Measurements from ENCODE around the gene MSI2. TPM values are rescaled to one million over a fixed set of nuclear protein-coding genes. Genes with fewer than 3 reads are reported as not detected.

The MSI2 gene
- total and polyA plus RNA-seq, 2 donors (not counting 3 experiments of a cell fraction or from before 2014, with no cell fraction given): 20.9 to 59.3 TPM

DNA sequence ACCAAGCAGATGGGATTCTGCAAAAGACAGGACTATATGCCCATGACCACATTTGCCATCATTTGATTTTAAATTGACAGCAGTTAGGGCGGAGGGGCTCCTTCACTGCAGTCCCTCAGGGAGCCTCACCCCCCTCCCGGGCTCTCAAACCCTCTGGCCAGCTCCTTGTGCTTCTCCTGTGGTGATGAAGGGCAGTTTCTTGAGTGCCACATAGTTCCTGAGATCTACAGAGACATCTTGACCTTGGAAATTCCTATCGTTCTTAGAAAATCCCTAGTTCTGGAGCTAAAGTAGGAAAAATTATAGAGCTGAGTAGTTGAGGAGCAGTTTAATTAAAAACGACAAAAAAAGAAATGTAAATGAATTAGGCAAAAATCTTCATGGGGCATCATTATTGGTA is 257.2 kb downstream of the MSI2 start:
- dilution Hi-C loops (cut with MboI; ENCODE audit: extremely low pct_ligation_motif_present, low sequenced_read_pairs): no loop called here
- no peaks in the 10 kb centered on the region for H3K4me1 ChIP-seq (ENCODE audit: control insufficient read depth, extremely low read depth, insufficient read depth, low read length)
- H4K20me1 ChIP-seq (replicated peaks; ENCODE audit: control insufficient read depth, extremely low read depth, insufficient read depth, low read length): no peaks in the 10 kb centered on the region
- no peak overlapping the region for H3K4me2 ChIP-seq (ENCODE audit: insufficient read depth, low read length)
- H3K4me3 ChIP-seq (replicated peaks in 1 of 3; ENCODE audit: insufficient read depth in 1 of 3, low read depth in 1 of 3, low read length in 3 of 3): no peak overlapping the region
- TF ChIP-seq POLR2A (IDR thresholded peaks at IDR 0.05; ENCODE audit: low read depth, low read length) (no peak), FOS (IDR thresholded peaks at IDR 0.05; ENCODE audit: borderline replicate concordance, insufficient read depth, low read length) (no peak), JUN (IDR thresholded peaks at IDR 0.05; ENCODE audit: borderline replicate concordance, insufficient read depth, insufficient read length, low read depth) (no peak), GATA2 (IDR thresholded peaks at IDR 0.05; ENCODE audit: insufficient read depth, insufficient read length, low read depth, low read length) (no peak), POLR2AphosphoS5 (IDR thresholded peaks at IDR 0.05; ENCODE audit: insufficient read depth, low read depth, low read length) (no peak), EZH2 (IDR thresholded peaks at IDR 0.05; ENCODE audit: borderline replicate concordance, low read depth, low read length, severe bottlenecking) (no peak), MYC (IDR thresholded peaks at IDR 0.05; ENCODE audit: low read depth, low read length) (no peak)
- TF ChIP-seq, protein P1, sequence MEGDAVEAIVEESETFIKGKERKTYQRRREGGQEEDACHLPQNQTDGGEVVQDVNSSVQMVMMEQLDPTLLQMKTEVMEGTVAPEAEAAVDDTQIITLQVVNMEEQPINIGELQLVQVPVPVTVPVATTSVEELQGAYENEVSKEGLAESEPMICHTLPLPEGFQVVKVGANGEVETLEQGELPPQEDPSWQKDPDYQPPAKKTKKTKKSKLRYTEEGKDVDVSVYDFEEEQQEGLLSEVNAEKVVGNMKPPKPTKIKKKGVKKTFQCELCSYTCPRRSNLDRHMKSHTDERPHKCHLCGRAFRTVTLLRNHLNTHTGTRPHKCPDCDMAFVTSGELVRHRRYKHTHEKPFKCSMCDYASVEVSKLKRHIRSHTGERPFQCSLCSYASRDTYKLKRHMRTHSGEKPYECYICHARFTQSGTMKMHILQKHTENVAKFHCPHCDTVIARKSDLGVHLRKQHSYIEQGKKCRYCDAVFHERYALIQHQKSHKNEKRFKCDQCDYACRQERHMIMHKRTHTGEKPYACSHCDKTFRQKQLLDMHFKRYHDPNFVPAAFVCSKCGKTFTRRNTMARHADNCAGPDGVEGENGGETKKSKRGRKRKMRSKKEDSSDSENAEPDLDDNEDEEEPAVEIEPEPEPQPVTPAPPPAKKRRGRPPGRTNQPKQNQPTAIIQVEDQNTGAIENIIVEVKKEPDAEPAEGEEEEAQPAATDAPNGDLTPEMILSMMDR (IDR thresholded peaks at IDR 0.05; ENCODE audit: extremely low read depth in 1 of 2, insufficient read depth in 1 of 2, low read depth in 1 of 2, low read length in 2 of 2): no peak
- TF ChIP-seq, protein P2, sequence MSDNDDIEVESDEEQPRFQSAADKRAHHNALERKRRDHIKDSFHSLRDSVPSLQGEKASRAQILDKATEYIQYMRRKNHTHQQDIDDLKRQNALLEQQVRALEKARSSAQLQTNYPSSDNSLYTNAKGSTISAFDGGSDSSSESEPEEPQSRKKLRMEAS (IDR thresholded peaks at IDR 0.05; ENCODE audit: insufficient read depth, insufficient read length): no peak
- H2AFZ ChIP-seq (ENCODE audit: low read depth, low read length): no peak overlapping the region
- DNase-seq (ENCODE audit: low read depth, low spot score) (no peak), FAIRE-seq (no peak)
- BruUV-seq (replicated peaks): no TSS peak
- no peaks in the 10 kb centered on the region for H3K9me1 ChIP-seq (replicated peaks; ENCODE audit: control insufficient read depth, extremely low read depth, insufficient read depth, low read length)
- intact Hi-C loops (cut with micrococcal nuclease): loop anchor here (5.0 kb wide), 1 partner anchor 156 kb away; no protein-coding TSS in a partner anchor
- no peak overlapping the region for H3K27ac ChIP-seq (ENCODE audit: insufficient read depth, low read depth, low read length)
- H3K27me3 ChIP-seq (ENCODE audit: control insufficient read depth in 2 of 2, insufficient read depth in 2 of 2, low read length in 2 of 2): no peaks in the 10 kb centered on the region
- POLR2A ChIA-PET: no interaction called here
- H3K36me3 ChIP-seq (ENCODE audit: control insufficient read depth in 2 of 2, extremely low read depth in 1 of 2, insufficient read depth in 2 of 2, low read length in 2 of 2): no peaks in the 10 kb centered on the region
- no peaks in the 10 kb centered on the region for H3K9me3 ChIP-seq (replicated peaks; ENCODE audit: control insufficient read depth, insufficient read depth, low read length)
- CTCF ChIA-PET: interaction anchor here (1.0 to 7.0 kb wide), 3 partner anchors 10 to 270 kb away, joined by 4 to 99 read pairs (median 5); no protein-coding TSS in a partner anchor
- no peak overlapping the region for H3K9ac ChIP-seq (replicated peaks; ENCODE audit: extremely low read depth, insufficient read depth, low read length)
- no peaks in the 10 kb centered on the region for H3K79me2 ChIP-seq (ENCODE audit: control insufficient read depth, insufficient read depth, low read length)

Measured in endothelial cell of umbilical vein (primary cell).